Left ventricle myocardium inferior (tissue), 1 donor: ENCODE data around the gene BCAP29. TPM values are rescaled to one million over a fixed set of nuclear protein-coding genes. Genes with fewer than 3 reads are reported as not detected.
"Not testable (repeated sequence)": the region's sequence is repeated elsewhere in the genome, so short reads cannot be mapped to it uniquely, and the experiment has no call there.

Experiments used
- DNase-seq: peaks from one replicate; pipeline ENCODE4 v3.0.0-alpha.2; 2020
- H3K27ac ChIP-seq: fragments of 200-600 bp; replicated peaks from 2 replicates; pipeline ENCODE4 v1.8.0; 2021
- H3K27me3 ChIP-seq: fragments of 200-600 bp; 2 replicates; pipeline ENCODE4 v1.8.0; 2021; ENCODE audit warnings: low read depth
- H3K36me3 ChIP-seq: fragments of 200-600 bp; 2 replicates; pipeline ENCODE4 v1.8.0; 2021
- H3K4me1 ChIP-seq: fragments of 200-600 bp; 2 replicates; pipeline ENCODE4 v1.8.0; 2021
- H3K4me3 ChIP-seq: fragments of 200-600 bp; 2 replicates; pipeline ENCODE4 v1.8.0; 2021; ENCODE audit warnings: mild to moderate bottlenecking, moderate library complexity
- H3K9me3 ChIP-seq: fragments of 200-600 bp; replicated peaks from 2 replicates; pipeline ENCODE4 v1.8.0; 2021
- CTCF ChIP-seq: fragments of 200-600 bp; IDR thresholded peaks from 2 replicates; pipeline ENCODE4 v1.8.0; 2021; ENCODE audit warnings: antibody characterized with exemption, mild to moderate bottlenecking, borderline replicate concordance
- intact Hi-C: fragments of 100-400 bp; cut with micrococcal nuclease; formaldehyde crosslinking; loops from one replicate; pipeline ENCODE4 v1.11.0; 2022
- long read RNA-seq: library from polyadenylated mRNA; unstranded; transcript quantifications from one replicate; pipeline ENCODE4 v2.0.0, GENCODE V29; 2021
- total RNA-seq: library from RNA; stranded (reverse); fragmentation: NEBNext Ultra II Directional; extraction: Animal tissue kit (Norgen Biotek cat#: 25700); gene quantifications from one replicate; pipeline ENCODE4 v1.2.1, GENCODE V29; 2021
- donor health status: DM: no; HTN: yes; CAD: no; lungs with severe emphysema.

Gene BCAP29
- 91.0 TPM for total RNA-seq
- long read RNA-seq, full-length matches to known transcripts = 107 of 137 reads
- long read RNA-seq, partial matches to known transcripts = 9 of 137 reads
- long read RNA-seq, other reads (novel, unspliced or antisense) = 21 of 137 reads

- peak within 1 kb of the TSS; percentile 98 for H3K27ac ChIP-seq
- no peaks in the 10 kb centered on the region for H3K27me3 ChIP-seq
- peaks cover 14% of the 10 kb centered on the region for H3K36me3 ChIP-seq
- H3K4me3 ChIP-seq = peak within 1 kb of the TSS; percentile 73
- H3K4me1 ChIP-seq = peaks cover 51% of the 10 kb centered on the region
- H3K9me3 ChIP-seq = no peaks in the 10 kb centered on the region
- peak; percentile 84 for DNase-seq
- intact Hi-C loops = no loop called here
- TF ChIP-seq CTCF = peak; percentile 65
Observed at GRCh38 chr7:107579885-107580715, at the start of gene BCAP29. Gene BCAP29 (plus strand): TSS chr7:107580246. CDS start chr7:107580773, 527 bp downstream.

GRCh38 chr7:107530751-107531150 is 49.3 kb upstream of the BCAP29 start:
- TF ChIP-seq CTCF = no peak
- H3K27me3 ChIP-seq = no peaks in the 10 kb centered on the region
- H3K4me3 ChIP-seq = no peak overlapping the region
- DNase-seq = no peak
- peaks cover 16% of the 10 kb centered on the region for H3K9me3 ChIP-seq
- intact Hi-C loops = no loop called here
- H3K4me1 ChIP-seq = peaks cover 15% of the 10 kb centered on the region
- no peak overlapping the region for H3K27ac ChIP-seq
- H3K36me3 ChIP-seq = peaks cover 15% of the 10 kb centered on the region

GRCh38 chr7:107534139-107534538 is 45.9 kb upstream of the BCAP29 start:
- Histone ChIP-seq H3K4me1 (peaks cover 14% of the 10 kb centered on the region), H3K27ac (no peak overlapping the region), H3K4me3 (no peak overlapping the region), H3K27me3 (no peaks in the 10 kb centered on the region), H3K36me3 (peaks cover 40% of the 10 kb centered on the region), H3K9me3 (peaks cover 26% of the 10 kb centered on the region)
- TF ChIP-seq CTCF = no peak
- intact Hi-C loops = no loop called here
- DNase-seq = no peak

- H3K4me1 ChIP-seq, intact Hi-C loops: not testable (repeated sequence)
- H3K36me3 ChIP-seq = peaks cover 49% of the 10 kb centered on the region
Observed at GRCh38 chr7:107537228-107537627, 42.8 kb upstream of the BCAP29 start.

GRCh38 chr7:107538001-107538400 is 42.0 kb upstream of the BCAP29 start:
- no peak for DNase-seq
- TF ChIP-seq CTCF = no peak
- intact Hi-C loops = no loop called here
- Histone ChIP-seq H3K4me1 (peaks cover 6% of the 10 kb centered on the region), H3K36me3 (peaks cover 55% of the 10 kb centered on the region), H3K27ac (no peak overlapping the region), H3K27me3 (no peaks in the 10 kb centered on the region), H3K4me3 (no peak overlapping the region), H3K9me3 (peaks cover 26% of the 10 kb centered on the region)

More at GRCh38 chr7:107537228-107537627, 42.8 kb upstream of the BCAP29 start:
- H3K9me3 ChIP-seq = peaks cover 26% of the 10 kb centered on the region
- H3K27ac ChIP-seq, H3K27me3 ChIP-seq, DNase-seq, H3K4me3 ChIP-seq: not testable (repeated sequence)
